Tibial nerve (tissue), 4 donors: ENCODE data around the gene NSD2.

ENCODE experiments used
- CTCF ChIP-seq, 5 experiments: fragments of 200-600 bp in 3 of 5; fragments of 450-650 bp in 2 of 5; sonication (generic) in 3 of 5; IDR thresholded peaks; one replicate each; pipeline ENCODE4 v1.5.1; 2016 to 2019; ENCODE audit warnings: antibody characterized with exemption in 5 of 5, mild to moderate bottlenecking in 3 of 5, moderate library complexity in 2 of 5
- EP300 ChIP-seq, 2 donors: sonication (generic); formaldehyde crosslinking; IDR thresholded peaks; one replicate each; pipeline ENCODE4 v1.6.1; 2017; ENCODE audit warnings: antibody characterized with exemption in 2 of 2, mild to moderate bottlenecking in 1 of 2
- POLR2A ChIP-seq, 2 donors: fragments of 450-650 bp; IDR thresholded peaks; one replicate each; pipeline ENCODE4 v1.6.1; 2017; ENCODE audit warnings: antibody characterized with exemption in 2 of 2, mild to moderate bottlenecking in 2 of 2, moderate library complexity in 2 of 2

- TF ChIP-seq CTCF (IDR thresholded peaks at IDR 0.05) = no peak
- TF ChIP-seq POLR2A (IDR thresholded peaks at IDR 0.05) = no peak
- TF ChIP-seq EP300 (IDR thresholded peaks at IDR 0.05) = no peak
These were observed 7.7 kb upstream of the NSD2 start for GRCh38 chr4:1863297-1864033.
